ENCODE results near the gene REV3L. TPM values are rescaled to one million over a fixed set of nuclear protein-coding genes. Genes with fewer than 3 reads are reported as not detected.

The REV3L gene
- total and polyA plus RNA-seq, 2 of the 8 experiments (the other 6 are each of a cell fraction or from before 2014, with no cell fraction given), result 2.1 to 6.6 TPM

- TF ChIP-seq, protein P1, sequence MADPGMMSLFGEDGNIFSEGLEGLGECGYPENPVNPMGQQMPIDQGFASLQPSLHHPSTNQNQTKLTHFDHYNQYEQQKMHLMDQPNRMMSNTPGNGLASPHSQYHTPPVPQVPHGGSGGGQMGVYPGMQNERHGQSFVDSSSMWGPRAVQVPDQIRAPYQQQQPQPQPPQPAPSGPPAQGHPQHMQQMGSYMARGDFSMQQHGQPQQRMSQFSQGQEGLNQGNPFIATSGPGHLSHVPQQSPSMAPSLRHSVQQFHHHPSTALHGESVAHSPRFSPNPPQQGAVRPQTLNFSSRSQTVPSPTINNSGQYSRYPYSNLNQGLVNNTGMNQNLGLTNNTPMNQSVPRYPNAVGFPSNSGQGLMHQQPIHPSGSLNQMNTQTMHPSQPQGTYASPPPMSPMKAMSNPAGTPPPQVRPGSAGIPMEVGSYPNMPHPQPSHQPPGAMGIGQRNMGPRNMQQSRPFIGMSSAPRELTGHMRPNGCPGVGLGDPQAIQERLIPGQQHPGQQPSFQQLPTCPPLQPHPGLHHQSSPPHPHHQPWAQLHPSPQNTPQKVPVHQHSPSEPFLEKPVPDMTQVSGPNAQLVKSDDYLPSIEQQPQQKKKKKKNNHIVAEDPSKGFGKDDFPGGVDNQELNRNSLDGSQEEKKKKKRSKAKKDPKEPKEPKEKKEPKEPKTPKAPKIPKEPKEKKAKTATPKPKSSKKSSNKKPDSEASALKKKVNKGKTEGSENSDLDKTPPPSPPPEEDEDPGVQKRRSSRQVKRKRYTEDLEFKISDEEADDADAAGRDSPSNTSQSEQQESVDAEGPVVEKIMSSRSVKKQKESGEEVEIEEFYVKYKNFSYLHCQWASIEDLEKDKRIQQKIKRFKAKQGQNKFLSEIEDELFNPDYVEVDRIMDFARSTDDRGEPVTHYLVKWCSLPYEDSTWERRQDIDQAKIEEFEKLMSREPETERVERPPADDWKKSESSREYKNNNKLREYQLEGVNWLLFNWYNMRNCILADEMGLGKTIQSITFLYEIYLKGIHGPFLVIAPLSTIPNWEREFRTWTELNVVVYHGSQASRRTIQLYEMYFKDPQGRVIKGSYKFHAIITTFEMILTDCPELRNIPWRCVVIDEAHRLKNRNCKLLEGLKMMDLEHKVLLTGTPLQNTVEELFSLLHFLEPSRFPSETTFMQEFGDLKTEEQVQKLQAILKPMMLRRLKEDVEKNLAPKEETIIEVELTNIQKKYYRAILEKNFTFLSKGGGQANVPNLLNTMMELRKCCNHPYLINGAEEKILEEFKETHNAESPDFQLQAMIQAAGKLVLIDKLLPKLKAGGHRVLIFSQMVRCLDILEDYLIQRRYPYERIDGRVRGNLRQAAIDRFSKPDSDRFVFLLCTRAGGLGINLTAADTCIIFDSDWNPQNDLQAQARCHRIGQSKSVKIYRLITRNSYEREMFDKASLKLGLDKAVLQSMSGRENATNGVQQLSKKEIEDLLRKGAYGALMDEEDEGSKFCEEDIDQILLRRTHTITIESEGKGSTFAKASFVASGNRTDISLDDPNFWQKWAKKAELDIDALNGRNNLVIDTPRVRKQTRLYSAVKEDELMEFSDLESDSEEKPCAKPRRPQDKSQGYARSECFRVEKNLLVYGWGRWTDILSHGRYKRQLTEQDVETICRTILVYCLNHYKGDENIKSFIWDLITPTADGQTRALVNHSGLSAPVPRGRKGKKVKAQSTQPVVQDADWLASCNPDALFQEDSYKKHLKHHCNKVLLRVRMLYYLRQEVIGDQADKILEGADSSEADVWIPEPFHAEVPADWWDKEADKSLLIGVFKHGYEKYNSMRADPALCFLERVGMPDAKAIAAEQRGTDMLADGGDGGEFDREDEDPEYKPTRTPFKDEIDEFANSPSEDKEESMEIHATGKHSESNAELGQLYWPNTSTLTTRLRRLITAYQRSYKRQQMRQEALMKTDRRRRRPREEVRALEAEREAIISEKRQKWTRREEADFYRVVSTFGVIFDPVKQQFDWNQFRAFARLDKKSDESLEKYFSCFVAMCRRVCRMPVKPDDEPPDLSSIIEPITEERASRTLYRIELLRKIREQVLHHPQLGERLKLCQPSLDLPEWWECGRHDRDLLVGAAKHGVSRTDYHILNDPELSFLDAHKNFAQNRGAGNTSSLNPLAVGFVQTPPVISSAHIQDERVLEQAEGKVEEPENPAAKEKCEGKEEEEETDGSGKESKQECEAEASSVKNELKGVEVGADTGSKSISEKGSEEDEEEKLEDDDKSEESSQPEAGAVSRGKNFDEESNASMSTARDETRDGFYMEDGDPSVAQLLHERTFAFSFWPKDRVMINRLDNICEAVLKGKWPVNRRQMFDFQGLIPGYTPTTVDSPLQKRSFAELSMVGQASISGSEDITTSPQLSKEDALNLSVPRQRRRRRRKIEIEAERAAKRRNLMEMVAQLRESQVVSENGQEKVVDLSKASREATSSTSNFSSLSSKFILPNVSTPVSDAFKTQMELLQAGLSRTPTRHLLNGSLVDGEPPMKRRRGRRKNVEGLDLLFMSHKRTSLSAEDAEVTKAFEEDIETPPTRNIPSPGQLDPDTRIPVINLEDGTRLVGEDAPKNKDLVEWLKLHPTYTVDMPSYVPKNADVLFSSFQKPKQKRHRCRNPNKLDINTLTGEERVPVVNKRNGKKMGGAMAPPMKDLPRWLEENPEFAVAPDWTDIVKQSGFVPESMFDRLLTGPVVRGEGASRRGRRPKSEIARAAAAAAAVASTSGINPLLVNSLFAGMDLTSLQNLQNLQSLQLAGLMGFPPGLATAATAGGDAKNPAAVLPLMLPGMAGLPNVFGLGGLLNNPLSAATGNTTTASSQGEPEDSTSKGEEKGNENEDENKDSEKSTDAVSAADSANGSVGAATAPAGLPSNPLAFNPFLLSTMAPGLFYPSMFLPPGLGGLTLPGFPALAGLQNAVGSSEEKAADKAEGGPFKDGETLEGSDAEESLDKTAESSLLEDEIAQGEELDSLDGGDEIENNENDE (IDR thresholded peaks at IDR 0.05; ENCODE audit: insufficient replicate concordance, low read length), result no peak
- TF ChIP-seq TAF7 (optimal IDR thresholded peaks at IDR 0.05; ENCODE audit: borderline replicate concordance, low read depth, low read length) (no peak), GTF2F1 (IDR thresholded peaks at IDR 0.05; ENCODE audit: borderline replicate concordance, low read depth, low read length) (no peak), CREB1 (IDR thresholded peaks at IDR 0.05) (no peak)
Measured at GRCh38 chr6:111439171-111439570, 43.8 kb downstream of the REV3L start (continued).

Measured in H1 (cell line).